ENCODE results near the gene CPNE6.

The CPNE6 gene

DNA sequence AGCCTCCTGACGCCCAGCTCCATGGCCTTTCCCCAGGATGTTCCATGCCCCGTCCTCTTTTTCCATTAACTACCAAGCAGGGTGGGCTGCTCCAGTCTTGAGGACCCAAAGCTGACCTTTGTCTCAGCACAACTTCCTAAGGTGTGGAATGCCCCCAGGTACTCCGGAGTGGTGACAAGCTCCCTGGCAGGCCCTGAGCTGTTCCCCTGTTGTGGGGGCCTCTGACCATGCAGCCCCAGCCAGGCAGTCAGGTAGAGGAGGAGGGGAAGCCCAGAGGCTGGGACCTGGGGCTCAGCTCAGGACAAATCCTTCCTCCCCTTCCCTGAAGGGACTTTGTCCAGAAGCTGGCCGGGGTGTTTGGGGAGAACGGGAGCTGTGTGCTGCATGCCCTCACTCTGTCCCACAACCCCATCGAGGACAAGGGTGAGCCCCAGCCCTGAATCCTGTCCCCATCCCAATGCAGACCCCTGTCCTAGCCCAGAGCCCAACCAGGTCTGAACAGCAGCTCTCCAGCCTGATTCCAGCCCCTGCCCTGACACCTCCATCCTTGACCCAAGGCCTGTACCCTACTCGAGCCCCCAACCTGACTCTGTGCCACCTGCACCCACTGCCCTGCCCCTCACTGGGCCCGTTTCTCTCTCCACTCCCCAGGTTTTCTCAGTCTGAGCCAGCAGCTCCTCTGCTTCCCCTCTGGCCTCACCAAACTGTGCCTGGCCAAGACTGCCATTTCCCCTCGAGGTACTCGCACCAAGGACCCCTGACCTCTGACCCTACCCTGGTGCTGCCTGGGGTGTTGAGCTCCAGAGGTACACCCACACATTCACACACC, 15.2 kb upstream of the CPNE6 start:
- DNase-seq = no peak

DNA sequence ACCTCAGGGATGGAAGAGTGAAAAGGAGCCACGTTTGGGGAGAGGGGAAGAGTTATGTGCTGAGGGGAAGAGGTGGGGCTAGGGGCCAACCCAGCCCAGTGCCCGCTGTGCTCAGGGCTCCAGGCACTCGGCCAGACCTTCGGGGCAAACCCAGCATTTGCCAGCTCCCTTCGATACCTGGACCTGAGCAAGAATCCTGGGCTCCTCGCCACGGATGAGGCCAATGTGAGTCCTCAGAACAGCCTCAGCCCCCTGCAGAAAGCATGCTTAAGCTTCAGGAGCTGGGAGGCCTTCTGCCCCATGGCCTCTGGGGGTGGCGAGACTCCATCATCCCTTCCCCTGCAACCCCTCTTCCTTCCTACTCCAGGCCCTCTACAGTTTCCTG, 14.6 kb upstream of the CPNE6 start:
- no peak for DNase-seq

DNA sequence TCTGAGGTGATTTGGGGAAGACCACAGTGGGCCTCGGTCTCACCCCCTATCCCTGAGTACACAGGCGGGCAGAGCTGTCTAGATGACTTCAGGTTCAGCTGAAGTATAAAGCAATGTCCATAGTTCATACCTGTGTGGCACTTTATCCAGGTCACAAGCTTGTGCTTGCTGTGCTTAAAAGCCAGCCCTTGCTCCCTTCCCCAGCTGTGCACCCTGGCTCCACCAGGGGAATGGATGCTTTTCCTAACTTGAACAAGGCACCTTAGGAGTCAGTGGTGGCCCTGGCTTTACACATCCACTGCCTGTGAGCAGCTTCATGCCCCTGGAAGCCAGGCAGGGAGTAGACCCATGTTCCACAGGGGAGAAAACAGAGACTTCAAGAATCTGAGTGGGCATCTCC, 14.1 kb upstream of the CPNE6 start:
- DNase-seq = no peak

DNA sequence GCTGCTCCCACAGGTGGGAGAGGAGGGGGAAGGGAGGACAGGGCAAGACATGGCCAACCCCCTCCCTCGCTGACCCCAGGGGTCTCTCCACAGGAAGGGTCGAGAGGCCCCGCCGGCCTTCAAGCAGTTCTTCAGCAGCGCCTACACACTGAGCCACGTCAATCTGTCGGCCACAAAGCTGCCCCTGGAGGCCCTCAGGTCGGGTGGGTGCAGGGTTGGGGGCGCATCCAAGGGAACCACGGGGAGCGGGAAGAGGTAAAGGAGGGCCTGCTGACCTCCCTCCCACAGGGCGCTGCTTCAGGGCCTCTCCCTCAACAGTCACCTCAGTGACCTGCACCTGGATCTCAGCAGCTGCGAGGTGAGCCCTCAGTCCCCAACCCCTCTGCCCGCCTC, 13.5 kb upstream of the CPNE6 start:
- no peak for DNase-seq

DNA sequence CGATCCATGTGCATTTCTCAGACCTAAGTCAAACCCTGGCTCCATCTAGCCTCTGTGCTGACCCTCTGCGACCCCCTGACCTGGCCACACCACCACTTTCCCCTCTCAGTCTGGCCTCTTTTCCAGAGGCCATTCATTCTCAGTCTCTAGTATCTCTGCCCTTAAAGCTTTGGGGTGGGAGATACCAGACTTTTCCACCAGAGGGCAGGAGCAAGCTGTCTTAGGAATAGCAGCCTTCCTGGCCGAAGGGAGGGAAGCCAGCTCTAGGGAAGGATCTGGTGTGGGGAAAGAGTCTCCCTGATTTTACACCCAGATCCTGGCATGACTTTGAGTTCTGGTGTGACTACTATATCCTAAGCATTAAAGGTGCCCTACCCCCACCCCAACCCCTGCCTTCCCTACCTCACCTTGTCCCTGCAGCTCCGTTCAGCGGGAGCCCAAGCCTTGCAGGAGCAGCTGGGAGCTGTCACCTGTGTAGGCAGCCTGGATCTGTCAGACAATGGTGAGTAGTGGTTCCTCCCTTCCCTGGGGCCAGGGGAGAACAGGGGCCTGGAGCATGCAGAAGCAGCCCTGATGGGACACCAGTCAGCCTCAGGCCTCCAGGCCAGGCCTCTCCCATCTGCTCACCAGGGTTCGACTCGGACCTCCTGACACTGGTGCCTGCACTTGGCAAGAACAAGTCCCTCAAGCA, 13.0 kb upstream of the CPNE6 start:
- peak; percentile 53 to 82 for DNase-seq

DNA sequence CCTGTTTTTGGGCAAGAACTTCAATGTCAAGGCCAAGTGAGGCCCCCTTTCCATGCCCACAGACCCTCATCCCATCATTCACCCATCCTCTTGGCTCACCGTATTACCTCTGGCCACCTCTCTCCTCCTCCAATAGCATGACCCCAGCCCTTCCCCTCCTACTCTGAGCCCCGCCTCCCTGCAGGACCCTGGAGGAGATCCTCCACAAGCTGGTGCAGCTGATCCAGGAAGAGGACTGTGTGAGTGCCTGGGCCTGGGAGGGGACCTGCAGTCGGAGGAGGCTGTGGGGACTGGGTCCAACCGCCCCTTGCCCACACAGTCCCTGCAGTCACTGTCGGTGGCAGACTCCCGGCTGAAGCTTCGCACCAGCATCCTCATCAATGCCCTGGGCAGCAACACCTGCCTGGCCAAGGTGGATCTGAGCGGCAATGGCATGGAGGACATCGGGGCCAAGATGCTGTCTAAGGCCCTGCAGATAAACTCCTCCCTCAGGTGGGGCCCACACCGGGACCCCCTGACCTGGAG, 12.3 kb upstream of the CPNE6 start:
- no peak for DNase-seq

DNA sequence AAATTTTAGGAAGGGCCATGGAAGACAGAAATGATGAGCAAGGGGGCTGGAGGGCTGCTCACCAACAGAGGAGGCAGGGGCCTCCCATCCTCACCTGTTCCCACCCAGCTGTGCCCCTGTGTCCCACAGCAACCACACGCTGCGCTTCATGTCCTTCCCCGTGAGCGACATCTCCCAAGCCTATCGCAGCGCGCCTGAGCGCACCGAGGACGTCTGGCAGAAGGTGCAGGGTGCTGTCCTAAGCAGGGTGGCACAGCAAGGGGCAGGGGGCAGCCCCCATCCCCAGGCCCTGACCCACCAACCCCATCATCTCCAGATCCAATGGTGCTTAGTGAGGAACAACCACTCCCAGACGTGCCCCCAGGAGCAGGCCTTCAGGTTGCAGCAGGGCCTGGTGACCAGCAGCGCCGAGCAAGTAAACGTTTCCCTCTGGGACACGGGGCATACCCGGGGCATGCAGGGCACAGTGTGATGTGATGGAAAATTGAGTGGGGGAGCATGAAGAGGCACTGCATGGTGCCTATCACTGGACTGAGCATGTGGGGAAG, 11.4 kb upstream of the CPNE6 start:
- no peak for DNase-seq

DNA sequence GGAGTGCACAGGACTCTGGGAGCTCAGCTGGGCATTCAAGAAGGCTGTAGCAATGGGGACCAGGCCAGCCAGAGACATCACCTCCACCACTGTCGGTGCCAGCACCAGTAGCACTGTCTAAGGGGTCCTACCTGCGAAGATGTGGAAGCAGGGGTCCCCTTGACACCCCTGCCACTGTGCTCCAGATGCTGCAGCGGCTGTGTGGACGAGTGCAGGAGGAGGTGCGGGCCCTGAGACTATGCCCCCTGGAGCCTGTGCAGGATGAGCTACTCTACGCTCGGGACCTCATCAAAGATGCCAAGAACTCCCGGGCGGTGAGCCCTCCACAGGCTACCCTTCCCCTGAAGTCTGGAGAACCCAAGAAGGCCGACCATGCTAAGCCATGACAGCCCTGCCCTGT, 10.9 kb upstream of the CPNE6 start:
- DNase-seq = no peak

DNA sequence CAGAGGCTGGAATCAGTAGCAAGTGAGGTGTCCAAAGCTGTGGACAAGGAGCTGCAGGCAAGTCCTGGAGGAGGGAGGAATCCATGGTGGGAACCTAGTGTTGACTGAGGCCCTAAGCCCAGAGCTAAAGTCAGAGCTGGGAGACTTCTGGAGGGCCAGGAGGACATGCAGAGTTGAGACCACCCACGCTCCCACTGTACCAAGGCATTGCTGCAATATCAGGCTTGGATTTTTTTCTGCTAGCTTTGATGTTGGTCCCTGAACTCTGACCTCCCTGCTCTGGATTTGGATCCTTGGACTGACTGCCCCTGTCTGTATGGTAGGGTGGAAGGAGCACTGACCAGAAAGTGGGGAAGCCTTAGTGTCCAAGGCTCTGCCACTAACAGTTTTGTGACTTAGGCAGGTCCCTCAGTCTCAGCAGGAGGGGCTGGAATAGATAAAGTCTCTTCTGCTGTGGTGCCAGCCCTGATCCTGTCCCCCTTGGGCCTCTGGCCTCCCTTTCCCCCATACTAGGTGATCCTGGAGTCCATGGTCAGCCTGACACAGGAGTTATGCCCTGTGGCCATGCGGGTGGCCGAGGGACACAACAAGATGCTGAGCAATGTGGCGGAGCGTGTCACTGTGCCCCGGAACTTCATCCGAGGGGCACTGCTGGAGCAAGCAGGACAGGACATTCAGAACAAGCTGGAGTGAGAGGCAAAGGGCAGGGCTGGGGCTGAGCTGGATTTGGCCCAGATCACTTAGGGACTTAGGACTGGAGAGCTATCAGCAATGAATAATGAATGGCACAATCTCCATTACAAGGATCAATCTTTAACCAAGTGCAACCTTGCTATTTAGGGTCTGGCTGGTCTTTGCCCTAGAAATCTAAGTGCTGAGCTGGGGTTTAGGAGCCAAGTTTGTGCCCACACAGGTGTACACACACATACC, 10.1 kb upstream of the CPNE6 start:
- DNase-seq = no peak

DNA sequence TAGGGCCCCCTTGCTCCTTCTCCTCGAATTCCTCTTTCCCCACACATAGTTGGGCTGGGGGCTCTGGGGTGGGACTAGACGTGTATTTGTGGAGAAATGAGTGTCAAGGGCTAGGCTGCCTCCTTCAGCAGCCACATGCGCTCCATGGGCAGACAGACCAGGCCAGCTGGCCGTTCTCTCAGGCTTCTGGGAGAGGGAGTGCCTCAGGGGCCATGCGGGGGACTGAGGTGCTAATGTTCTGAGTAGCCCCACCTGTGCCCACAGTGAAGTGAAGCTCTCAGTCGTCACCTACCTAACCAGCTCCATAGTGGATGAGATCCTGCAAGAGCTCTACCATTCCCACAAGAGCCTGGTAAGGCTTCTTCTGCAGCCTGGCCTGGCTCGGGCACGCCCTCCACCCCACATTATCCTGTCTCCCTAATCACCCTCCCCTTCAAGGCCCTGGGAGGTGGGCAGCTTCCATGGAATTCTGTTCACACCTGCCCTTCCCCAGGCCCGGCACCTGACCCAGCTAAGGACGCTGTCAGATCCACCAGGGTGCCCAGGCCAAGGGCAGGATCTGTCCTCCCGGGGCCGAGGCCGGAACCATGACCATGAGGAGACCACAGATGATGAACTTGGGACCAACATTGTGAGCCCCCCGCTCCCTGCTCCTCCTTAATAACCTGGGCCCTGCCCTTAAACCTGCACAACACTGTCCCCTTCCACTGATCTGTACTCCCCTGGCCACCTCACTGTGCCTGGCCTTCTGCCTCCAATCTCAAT, 9.0 kb upstream of the CPNE6 start:
- no peak for DNase-seq

DNA sequence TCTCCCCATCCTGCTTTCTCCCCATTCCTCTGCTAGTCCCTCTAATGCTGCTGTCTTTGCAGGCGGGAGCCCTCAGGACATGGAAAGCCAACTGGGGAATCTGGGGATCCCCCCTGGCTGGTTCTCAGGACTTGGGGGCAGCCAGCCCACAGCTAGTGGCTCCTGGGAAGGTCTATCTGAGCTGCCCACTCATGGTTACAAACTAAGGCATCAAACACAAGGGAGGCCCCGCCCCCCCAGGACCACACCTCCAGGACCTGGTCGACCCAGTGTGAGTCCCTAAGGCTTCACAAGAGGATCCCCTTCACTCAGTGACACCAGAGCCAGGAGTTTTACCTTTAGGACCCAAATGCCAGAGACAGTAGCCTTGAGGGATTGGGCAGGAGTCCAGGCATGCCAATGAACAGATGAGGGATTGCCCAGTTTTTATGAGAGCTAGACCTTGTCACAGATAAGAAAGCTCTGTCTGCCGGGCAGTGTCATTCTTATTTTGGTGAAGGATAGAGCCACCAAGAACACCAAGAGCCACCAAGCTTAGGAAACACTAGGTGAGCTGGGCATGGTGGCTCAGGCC, 8.0 kb upstream of the CPNE6 start:
- DNase-seq = no peak

DNA sequence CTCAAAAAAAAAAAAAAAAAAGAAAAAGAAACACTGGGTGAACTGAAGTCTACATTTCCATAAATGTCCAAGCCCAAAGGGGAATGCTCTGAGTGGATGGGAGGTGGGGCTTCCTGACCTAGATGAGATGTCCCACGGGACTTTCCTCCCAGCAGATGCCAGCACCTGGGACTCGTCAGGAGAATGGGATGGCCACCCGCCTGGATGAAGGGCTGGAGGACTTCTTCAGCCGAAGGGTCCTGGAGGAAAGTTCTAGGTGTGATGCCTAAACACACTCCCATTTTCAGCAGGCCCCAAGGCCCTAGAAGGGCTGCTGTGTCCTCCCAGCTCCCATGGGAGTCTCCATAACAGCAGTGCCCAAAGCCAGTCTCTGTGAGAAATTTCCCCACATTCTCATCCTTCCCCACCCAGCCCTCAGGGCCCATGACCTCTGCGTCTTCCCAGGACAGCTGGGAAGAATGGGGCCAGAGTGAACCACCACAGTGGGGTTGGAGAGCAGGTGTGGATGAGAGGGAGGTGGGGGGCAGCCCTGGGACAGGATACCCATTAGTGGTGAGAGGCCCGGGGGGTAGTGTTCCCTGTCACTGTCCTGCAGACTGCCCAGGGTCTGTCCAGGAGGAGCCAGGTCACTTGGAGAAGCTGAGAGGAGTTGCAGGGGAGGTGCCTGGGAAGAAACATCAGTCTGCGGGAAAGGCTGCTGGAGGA, 7.1 kb upstream of the CPNE6 start:
- DNase-seq = no peak

DNA sequence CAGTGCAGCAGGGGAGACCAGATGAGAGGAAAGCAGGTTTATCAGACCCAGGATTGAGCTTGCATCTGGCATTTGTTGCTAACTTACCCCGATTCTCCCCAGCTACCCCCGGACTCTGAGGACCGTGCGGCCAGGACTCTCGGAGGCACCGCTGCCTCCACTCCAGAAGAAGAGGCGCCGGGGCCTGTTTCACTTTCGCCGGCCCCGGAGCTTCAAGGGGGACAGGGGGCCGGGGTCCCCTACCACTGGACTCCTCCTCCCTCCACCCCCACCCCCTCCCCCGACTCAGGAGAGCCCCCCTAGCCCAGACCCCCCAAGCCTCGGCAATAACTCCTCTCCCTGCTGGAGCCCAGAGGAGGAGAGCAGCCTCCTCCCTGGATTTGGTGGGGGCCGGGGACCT, 6.5 kb upstream of the CPNE6 start:
- no peak for DNase-seq

DNA sequence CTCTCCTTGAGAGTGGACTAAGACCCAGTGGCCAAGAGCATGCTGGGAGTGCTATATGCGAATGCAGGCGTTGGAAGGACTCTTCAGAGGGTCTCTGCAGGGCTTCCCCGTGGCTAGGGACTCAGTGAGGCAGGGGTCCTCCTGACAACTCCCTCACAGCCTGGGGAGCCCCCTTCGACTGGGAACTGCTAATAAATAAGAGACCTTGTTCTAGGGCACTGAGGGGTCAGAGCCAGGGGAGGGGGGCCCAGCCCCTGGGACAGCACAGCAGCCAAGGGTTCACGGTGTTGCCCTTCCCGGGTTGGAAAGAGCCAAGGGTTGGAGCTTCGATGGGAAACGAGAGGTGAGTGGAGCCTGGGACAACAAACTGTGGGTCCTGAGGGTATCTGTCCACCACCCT, 6.0 kb upstream of the CPNE6 start:
- DNase-seq = no peak

DNA sequence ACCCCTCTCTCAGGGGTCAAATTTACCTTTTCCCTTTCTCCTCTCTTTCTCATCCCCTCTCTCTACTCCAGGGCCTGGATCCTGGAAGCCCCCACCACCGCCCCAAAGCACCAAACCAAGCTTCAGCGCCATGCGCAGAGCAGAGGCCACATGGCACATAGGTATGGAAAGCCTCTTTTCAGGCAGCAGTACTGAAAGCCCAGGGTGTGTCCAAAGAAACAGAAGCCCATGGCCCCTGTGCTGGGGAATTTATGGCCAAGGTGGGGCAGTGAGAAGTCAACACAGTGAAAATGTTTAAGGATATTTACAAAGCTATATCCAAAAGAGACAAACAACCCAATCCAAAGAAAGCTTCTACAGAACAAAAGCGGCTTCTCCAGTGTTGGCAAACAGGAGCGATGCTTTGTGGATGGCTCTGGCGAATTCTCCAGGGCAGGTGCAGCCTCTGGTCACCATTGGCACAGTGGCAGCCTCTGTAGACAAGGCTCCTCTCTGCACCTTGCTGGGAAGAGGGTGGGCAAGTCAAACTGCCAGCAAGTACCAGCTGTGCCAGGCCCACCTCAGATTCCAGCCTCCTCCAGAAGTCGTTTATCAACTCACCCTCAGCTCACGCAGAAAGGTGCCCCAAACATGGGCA, 4.7 kb upstream of the CPNE6 start:
- DNase-seq = no peak

DNA sequence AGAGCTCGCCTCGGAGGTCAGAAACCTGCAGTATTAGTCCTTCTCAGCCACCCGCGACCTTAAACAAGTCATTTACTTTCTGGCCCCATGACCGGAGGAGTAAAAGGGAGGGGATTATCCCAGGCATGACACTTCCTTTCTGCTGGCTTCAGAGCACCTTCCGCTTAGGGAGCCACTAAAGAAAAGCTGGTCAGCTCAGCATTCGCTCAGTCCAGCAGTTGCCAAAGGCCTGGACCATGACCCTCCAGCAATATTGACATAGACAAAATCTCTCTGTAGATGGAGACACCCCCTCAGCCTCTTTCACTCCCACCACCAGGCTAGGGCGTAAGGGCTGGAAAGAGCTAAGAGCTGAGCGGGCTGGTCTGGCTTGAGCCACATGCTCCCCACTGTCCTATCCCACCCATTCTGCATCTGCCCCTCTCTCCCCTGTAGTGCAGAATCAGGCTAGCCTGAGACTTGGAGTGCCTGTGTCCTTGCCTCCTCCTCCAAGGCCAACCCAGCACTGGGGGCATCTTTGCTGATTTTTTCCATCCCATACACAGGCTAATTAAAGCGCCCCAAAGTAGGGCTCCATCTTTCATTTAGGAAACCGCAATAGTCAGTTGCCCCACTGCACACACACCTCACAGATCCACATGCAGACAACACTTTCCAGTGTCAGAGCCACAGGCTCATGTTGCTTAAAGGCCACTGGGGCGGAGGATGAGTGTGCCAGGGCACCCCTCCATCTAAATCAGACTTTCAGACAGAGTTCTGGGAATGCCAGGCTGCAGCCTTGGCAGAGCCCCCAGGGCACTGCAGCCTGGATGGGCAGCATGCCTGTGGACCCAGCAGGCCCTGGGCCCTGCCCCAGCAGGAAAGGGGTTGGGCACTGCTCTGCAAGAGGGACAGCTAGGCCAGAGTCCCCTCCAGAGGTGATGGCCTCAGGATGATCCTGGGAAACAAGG, 4.0 kb upstream of the CPNE6 start:
- DNase-seq = no peak

DNA sequence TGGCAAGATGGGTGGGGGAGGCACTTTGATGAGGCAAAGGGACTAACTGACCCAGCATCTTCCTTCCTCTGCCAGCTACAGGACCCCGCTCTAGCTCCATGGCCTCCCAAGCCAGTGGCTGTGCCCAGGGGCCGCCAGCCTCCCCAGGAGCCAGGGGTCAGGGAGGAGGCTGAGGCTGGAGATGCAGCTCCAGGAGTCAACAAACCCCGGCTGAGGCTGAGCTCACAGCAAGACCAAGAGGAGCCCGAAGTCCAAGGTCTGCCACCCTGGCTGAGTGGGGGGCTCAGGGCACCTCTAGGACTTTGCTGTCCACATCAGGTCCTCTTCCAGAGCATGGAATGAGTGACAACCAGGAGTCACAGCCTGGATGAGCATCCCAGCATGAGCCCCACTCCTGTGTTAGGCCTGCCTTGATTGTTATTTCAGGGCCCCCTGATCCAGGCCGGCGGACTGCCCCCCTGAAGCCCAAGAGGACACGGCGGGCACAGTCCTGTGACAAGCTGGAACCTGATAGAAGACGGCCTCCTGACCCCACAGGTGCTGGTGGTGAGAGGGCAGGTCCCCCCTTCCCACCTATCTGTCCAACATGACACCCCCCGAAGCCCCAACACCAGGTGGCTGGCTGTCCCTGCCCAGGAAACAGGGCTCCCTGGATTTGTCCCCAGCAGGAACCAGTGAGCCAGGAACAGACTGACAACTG, 2.5 kb upstream of the CPNE6 start:
- no peak for DNase-seq

DNA sequence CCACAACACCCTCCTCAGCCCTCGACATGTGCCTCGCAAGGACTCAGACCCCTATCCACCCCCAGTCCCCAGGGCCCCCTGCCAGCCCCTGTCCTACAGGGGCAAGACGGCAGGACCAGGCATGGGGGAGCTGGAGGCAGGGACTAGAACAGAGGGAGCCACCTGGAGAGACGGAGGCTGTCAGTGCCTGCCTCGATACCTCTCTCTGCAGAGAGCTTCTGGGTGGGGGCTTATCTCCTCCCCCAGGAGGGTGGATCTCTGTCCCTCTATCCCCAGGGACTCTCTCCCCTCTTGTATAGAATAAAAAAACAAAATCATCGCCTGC, 2.0 kb upstream of the CPNE6 start:
- no peak for DNase-seq

Measured in CD4-positive, alpha-beta T cell treated with Interferon alpha-2 for 1 hour (primary cell).